SK-N-SH treated with all-trans-retinoic acid at 6 μM for 48 hours (cell line): ENCODE results near the gene ZFHX2.

Experiments
- ATAC-seq: fragments of 200-7000 bp; cut with Tn5 transposase; 3 replicates; pipeline ENCODE4 v1.9.1; 2020; ENCODE audit warnings: mild to moderate bottlenecking, moderate library complexity
- ARNTL ChIP-seq: fragments of 450-650 bp; formaldehyde crosslinking; IDR thresholded peaks from 2 replicates; pipeline ENCODE4 v1.5.0; 2020; ENCODE audit warnings: low read depth, mild to moderate bottlenecking, moderate library complexity, borderline replicate concordance
- BACH2 ChIP-seq: fragments of 250-450 bp; sonication (Bioruptor Pico); IDR thresholded peaks from 2 replicates; pipeline ENCODE4 v1.9.0; 2021; ENCODE audit warnings: mild to moderate bottlenecking, borderline replicate concordance
- CREB5 ChIP-seq: fragments of 250-450 bp; sonication (Bioruptor Pico); IDR thresholded peaks from 2 replicates; pipeline ENCODE4 v1.5.1; 2020; ENCODE audit warnings: low read depth, mild to moderate bottlenecking, moderate library complexity
- CSDC2 ChIP-seq: fragments of 250-450 bp; sonication (Bioruptor Pico); IDR thresholded peaks from 2 replicates; pipeline ENCODE4 v1.5.0; 2020; ENCODE audit warnings: mild to moderate bottlenecking, moderate library complexity
- CSRNP3 ChIP-seq: fragments of 250-450 bp; sonication (Bioruptor Pico); IDR thresholded peaks from 2 replicates; pipeline ENCODE4 v1.5.1; 2021; ENCODE audit warnings: mild to moderate bottlenecking, moderate library complexity
- ESRRG ChIP-seq: fragments of 250-450 bp; sonication (Bioruptor Pico); IDR thresholded peaks from 2 replicates; pipeline ENCODE4 v1.6.1; 2021; ENCODE audit warnings: mild to moderate bottlenecking
- GLIS3 ChIP-seq: fragments of 250-450 bp; sonication (Bioruptor Pico); IDR thresholded peaks from 2 replicates; pipeline ENCODE4 v1.5.0; 2020; ENCODE audit warnings: mild to moderate bottlenecking, moderate library complexity
- ISL1 ChIP-seq: fragments of 250-450 bp; sonication (Bioruptor Pico); IDR thresholded peaks from 2 replicates; pipeline ENCODE4 v2.1.2; 2022; ENCODE audit warnings: mild to moderate bottlenecking, moderate library complexity
- OSR1 ChIP-seq: fragments of 250-450 bp; sonication (Bioruptor Pico); IDR thresholded peaks from 2 replicates; pipeline ENCODE4 v1.8.0; 2022; ENCODE audit warnings: moderate library complexity, mild to moderate bottlenecking, inconsistent platforms
- PATZ1 ChIP-seq: fragments of 250-450 bp; sonication (Bioruptor Pico); IDR thresholded peaks from 2 replicates; pipeline ENCODE4 v1.8.0; 2020; ENCODE audit warnings: mild to moderate bottlenecking, moderate library complexity, borderline replicate concordance
- POU6F1 ChIP-seq: fragments of 250-450 bp; sonication (Bioruptor Pico); IDR thresholded peaks from 2 replicates; pipeline ENCODE4 v1.8.0; 2021; ENCODE audit warnings: low read depth, mild to moderate bottlenecking, moderate library complexity, borderline replicate concordance
- RARB ChIP-seq: fragments of 250-450 bp; sonication (Bioruptor Pico); IDR thresholded peaks from 2 replicates; pipeline ENCODE4 v1.8.0; 2021; ENCODE audit warnings: mild to moderate bottlenecking, moderate library complexity
- SNAI2 ChIP-seq: fragments of 250-450 bp; sonication (Bioruptor Pico); IDR thresholded peaks from 2 replicates; pipeline ENCODE4 v1.5.0; 2020; ENCODE audit warnings: mild to moderate bottlenecking, moderate library complexity
- TCF4 ChIP-seq: fragments of 250-450 bp; sonication (Bioruptor Pico); IDR thresholded peaks from 2 replicates; pipeline ENCODE4 v1.8.0; 2021; ENCODE audit warnings: mild to moderate bottlenecking, moderate library complexity, borderline replicate concordance
- TOX ChIP-seq: fragments of 250-450 bp; sonication (Bioruptor Pico); IDR thresholded peaks from 2 replicates; pipeline ENCODE4 v1.8.0; 2021; ENCODE audit warnings: mild to moderate bottlenecking, moderate library complexity, borderline replicate concordance
- TSHZ2 ChIP-seq: fragments of 250-450 bp; sonication (Bioruptor Pico); IDR thresholded peaks from 2 replicates; pipeline ENCODE4 v1.5.0; 2020; ENCODE audit warnings: mild to moderate bottlenecking, moderate library complexity
- ZC3H10 ChIP-seq: fragments of 250-450 bp; sonication (Bioruptor Pico); IDR thresholded peaks from 2 replicates; pipeline ENCODE4 v1.5.1; 2021; ENCODE audit warnings: mild to moderate bottlenecking, moderate library complexity
- ZFP3 ChIP-seq: fragments of 250-450 bp; sonication (Bioruptor Pico); IDR thresholded peaks from 2 replicates; pipeline ENCODE4 v1.5.0; 2020; ENCODE audit warnings: mild to moderate bottlenecking, moderate library complexity
- ZFP30 ChIP-seq: fragments of 450-650 bp; formaldehyde crosslinking; IDR thresholded peaks from 2 replicates; pipeline ENCODE4 v1.5.0; 2022; ENCODE audit warnings: mild to moderate bottlenecking, moderate library complexity
- ZNF565 ChIP-seq: fragments of 450-650 bp; formaldehyde crosslinking; conservative IDR thresholded peaks from 2 replicates; pipeline ENCODE4 v1.5.0; 2020; ENCODE audit warnings: low read depth, mild to moderate bottlenecking, moderate library complexity
- ZNF70 ChIP-seq: fragments of 450-650 bp; formaldehyde crosslinking; IDR thresholded peaks from 2 replicates; pipeline ENCODE4 v1.5.0; 2020; ENCODE audit warnings: mild to moderate bottlenecking, moderate library complexity

Gene ZFHX2

GRCh38 chr14:23531391-23531790, 20.2 kb downstream of the ZFHX2 start:
- no peak for TF ChIP-seq SNAI2 (CRISPR knock-in tag)
- no peak for TF ChIP-seq ZNF70 (CRISPR knock-in tag)
- no peak for TF ChIP-seq BACH2 (CRISPR knock-in tag)
- TF ChIP-seq CREB5 = no peak
- no peak for TF ChIP-seq ZFP30 (CRISPR knock-in tag)
- no peak for TF ChIP-seq CSRNP3 (CRISPR knock-in tag)
- no peak for TF ChIP-seq TSHZ2 (CRISPR knock-in tag)
- no peak for TF ChIP-seq PATZ1 (CRISPR knock-in tag)
- no peak for TF ChIP-seq ZFP3 (CRISPR knock-in tag)
- TF ChIP-seq TCF4 (CRISPR knock-in tag) = no peak
- TF ChIP-seq GLIS3 = no peak
- no peak for ATAC-seq

GRCh38 chr14:23530375-23531055, 21.1 kb downstream of the ZFHX2 start:
- TF ChIP-seq ZFP30 (CRISPR knock-in tag) = no peak
- TF ChIP-seq TOX (CRISPR knock-in tag) = no peak
- no peak for TF ChIP-seq ZC3H10 (CRISPR knock-in tag)
- TF ChIP-seq TSHZ2 (CRISPR knock-in tag) = no peak
- no peak for TF ChIP-seq ISL1 (CRISPR knock-in tag)
- TF ChIP-seq POU6F1 (CRISPR knock-in tag) = no peak
- TF ChIP-seq CREB5 = no peak
- no peak for TF ChIP-seq GLIS3
- TF ChIP-seq ARNTL (CRISPR knock-in tag) = no peak
- no peak for TF ChIP-seq OSR1
- no peak for TF ChIP-seq CSDC2 (CRISPR knock-in tag)
- no peak for TF ChIP-seq TCF4 (CRISPR knock-in tag)
- TF ChIP-seq RARB (CRISPR knock-in tag) = no peak
- TF ChIP-seq ESRRG (CRISPR knock-in tag) = no peak
- TF ChIP-seq ZNF565 (CRISPR knock-in tag) = no peak
- no peak for TF ChIP-seq PATZ1 (CRISPR knock-in tag)
- TF ChIP-seq BACH2 (CRISPR knock-in tag) = no peak
- no peak for ATAC-seq
